Caco-2 (cell line): Measurements from ENCODE around the gene AURKAIP1. TPM values are rescaled to one million over a fixed set of nuclear protein-coding genes. Genes with fewer than 3 reads are reported as not detected.

Source experiments
- BruUV-seq: library from RNA; stranded (reverse); fragments of 400-500 nt; replicated peaks from 2 replicates; lab custom pipeline; 2021; lab: Mats Ljungman, UMichigan
- CTCF ChIA-PET: fragments of 300-600 bp; sonication (Branson Sonifier 250); formaldehyde crosslinking; loops from one replicate; lab custom pipeline; 2022; ENCODE audit warnings: antibody characterized with exemption; lab: Charles Lee
- POLR2A ChIA-PET: fragments of 300-600 bp; sonication (Branson Sonifier 250); formaldehyde crosslinking; loops from one replicate; lab custom pipeline; 2022; ENCODE audit warnings: antibody characterized with exemption; lab: Charles Lee
- DNase-seq, 2 experiments: peaks; one replicate each; pipeline versions ENCODE4 v3.0.0 to v3.0.0-alpha.2; 2020 to 2022
- H3K27me3 ChIP-seq: replicated peaks from 2 replicates; pipeline ENCODE4 v1.6.0; 2011; ENCODE audit warnings: low read length; ENCODE audit not compliant: control insufficient read depth, insufficient read depth
- H3K36me3 ChIP-seq: 2 replicates; pipeline ENCODE4 v1.5.1; 2011; ENCODE audit warnings: low read length; ENCODE audit not compliant: control insufficient read depth, insufficient read depth
- H3K4me1 ChIP-seq: fragments of 250-450 bp; sonication (Bioruptor Pico); 2 replicates; pipeline ENCODE4 v1.5.1; 2020; ENCODE audit warnings: mild to moderate bottlenecking
- H3K4me3 ChIP-seq: 2 replicates; pipeline ENCODE4 v1.5.1; 2011; ENCODE audit warnings: low read depth, mild to moderate bottlenecking, control low read depth, low read length
- H3K9me3 ChIP-seq: fragments of 250-450 bp; sonication (Bioruptor Pico); 2 replicates; pipeline ENCODE4 v1.5.1; 2020; ENCODE audit warnings: mild to moderate bottlenecking, moderate library complexity
- H3K27ac Mint-ChIP-seq: one replicate; pipeline ENCODE4 v1.8.0; 2022; ENCODE audit warnings: mixed read lengths; ENCODE audit not compliant: unreplicated experiment
- H3K27me3 Mint-ChIP-seq: one replicate; pipeline ENCODE4 v1.8.0; 2022; ENCODE audit warnings: mixed read lengths; ENCODE audit not compliant: insufficient read depth, unreplicated experiment
- H3K36me3 Mint-ChIP-seq: one replicate; pipeline ENCODE4 v1.8.0; 2022; ENCODE audit warnings: mild to moderate bottlenecking, mixed read lengths; ENCODE audit not compliant: insufficient read depth, unreplicated experiment
- H3K4me1 Mint-ChIP-seq: one replicate; pipeline ENCODE4 v1.8.0; 2022; ENCODE audit warnings: low read depth, mixed read lengths; ENCODE audit not compliant: unreplicated experiment
- H3K4me3 Mint-ChIP-seq: one replicate; pipeline ENCODE4 v1.8.0; 2022; ENCODE audit warnings: mild to moderate bottlenecking, moderate library complexity, mixed read lengths; ENCODE audit not compliant: unreplicated experiment
- H3K9me3 Mint-ChIP-seq: one replicate; pipeline ENCODE4 v1.8.0; 2022; ENCODE audit warnings: mixed read lengths; ENCODE audit not compliant: unreplicated experiment
- CTCF ChIP-seq, 2 experiments: fragments of 200-600 bp in 1 of 2; IDR thresholded peaks; 1 replicate in 1 of 2; 2 replicates in 1 of 2; pipeline versions ENCODE4 v1.5.1 to v1.8.0; 2011 to 2022; ENCODE audit warnings: antibody characterized with exemption in 1 of 2, control low read depth in 1 of 2, inconsistent platforms in 1 of 2, low read depth in 1 of 2, low read length in 1 of 2, mild to moderate bottlenecking in 1 of 2, moderate library complexity in 1 of 2; ENCODE audit not compliant: insufficient read depth in 1 of 2, severe bottlenecking in 1 of 2, unreplicated experiment in 1 of 2
- intact Hi-C: fragments of 100-400 bp; cut with micrococcal nuclease; formaldehyde crosslinking; loops from one replicate; pipeline ENCODE4 v1.10.0; 2022; ENCODE audit not compliant: unreplicated experiment
- total RNA-seq: library from RNA; stranded (reverse); gene quantifications from 2 replicates; pipeline ENCODE4 v1.2.3, GENCODE V29; 2022

Gene AURKAIP1
- total RNA-seq, 1 experiment from 2014 or later: 187 TPM

- intact Hi-C loops: no loop called here
- peaks cover 51% of the 10 kb centered on the region for H3K36me3 Mint-ChIP-seq
- H3K27me3 Mint-ChIP-seq: no peaks in the 10 kb centered on the region
- no peak for TF ChIP-seq CTCF (IDR thresholded peaks at IDR 0.05; ENCODE audit: insufficient read depth in 1 of 2, low read depth in 1 of 2, low read length in 1 of 2, severe bottlenecking in 1 of 2, unreplicated experiment in 1 of 2)
- H3K4me3 Mint-ChIP-seq: no peak overlapping the region
- H3K4me1 ChIP-seq: 0 out of 2 replicates have a peak, but pooled peaks cover 5% of the 10 kb centered on the region
- H3K36me3 ChIP-seq: no peaks in the 10 kb centered on the region
- ChIA-PET CTCF (no interaction called here), POLR2A (no interaction called here)
- H3K4me1 Mint-ChIP-seq: no peaks in the 10 kb centered on the region
- H3K27me3 ChIP-seq: no peaks in the 10 kb centered on the region
- H3K9me3 ChIP-seq: no peaks in the 10 kb centered on the region
- H3K9me3 Mint-ChIP-seq: no peaks in the 10 kb centered on the region
- H3K27ac Mint-ChIP-seq: no peak overlapping the region
- no peak for DNase-seq
- no peak overlapping the region for H3K4me3 ChIP-seq
- BruUV-seq: no TSS peak
Observed at GRCh38 chr1:1329304-1330210, 45.5 kb downstream of the AURKAIP1 start.

DNA sequence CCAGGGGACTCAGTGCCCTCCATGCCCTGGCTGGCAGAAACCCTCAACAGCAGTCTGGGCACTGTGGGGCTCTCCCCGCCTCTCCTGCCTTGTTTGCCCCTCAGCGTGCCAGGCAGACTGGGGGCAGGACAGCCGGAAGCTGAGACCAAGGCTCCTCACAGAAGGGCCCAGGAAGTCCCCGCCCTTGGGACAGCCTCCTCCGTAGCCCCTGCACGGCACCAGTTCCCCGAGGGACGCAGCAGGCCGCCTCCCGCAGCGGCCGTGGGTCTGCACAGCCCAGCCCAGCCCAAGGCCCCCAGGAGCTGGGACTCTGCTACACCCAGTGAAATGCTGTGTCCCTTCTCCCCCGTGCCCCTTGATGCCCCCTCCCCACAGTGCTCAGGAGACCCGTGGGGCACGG, 46.8 kb downstream of the AURKAIP1 start:
- H3K27ac Mint-ChIP-seq: no peak overlapping the region
- TF ChIP-seq CTCF (IDR thresholded peaks at IDR 0.05; ENCODE audit: insufficient read depth in 1 of 2, low read depth in 1 of 2, low read length in 1 of 2, severe bottlenecking in 1 of 2, unreplicated experiment in 1 of 2): no peak

DNA sequence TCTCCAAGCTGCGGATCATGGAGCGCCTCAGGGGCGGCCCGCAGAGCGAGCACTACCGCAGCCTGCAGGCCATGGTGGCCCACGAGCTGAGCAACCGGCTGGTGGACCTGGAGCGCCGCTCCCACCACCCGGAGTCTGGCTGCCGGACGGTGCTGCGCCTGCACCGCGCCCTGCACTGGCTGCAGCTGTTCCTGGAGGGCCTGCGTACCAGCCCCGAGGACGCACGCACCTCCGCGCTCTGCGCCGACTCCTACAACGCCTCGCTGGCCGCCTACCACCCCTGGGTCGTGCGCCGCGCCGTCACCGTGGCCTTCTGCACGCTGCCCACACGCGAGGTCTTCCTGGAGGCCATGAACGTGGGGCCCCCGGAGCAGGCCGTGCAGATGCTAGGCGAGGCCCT, 47.7 kb downstream of the AURKAIP1 start:
- intact Hi-C loops: no loop called here
- BruUV-seq: no TSS peak
- CTCF ChIA-PET: no interaction called here
- H3K4me1 Mint-ChIP-seq: peaks cover 7% of the 10 kb centered on the region
- peaks cover 42% of the 10 kb centered on the region for H3K36me3 Mint-ChIP-seq
- no peaks in the 10 kb centered on the region for H3K36me3 ChIP-seq
- POLR2A ChIA-PET: no interaction called here
- no peaks in the 10 kb centered on the region for H3K27me3 Mint-ChIP-seq
- H3K4me1 ChIP-seq: 0 out of 2 replicates have a peak, but pooled peaks cover 5% of the 10 kb centered on the region
- H3K27ac Mint-ChIP-seq: no peak overlapping the region
- TF ChIP-seq CTCF (IDR thresholded peaks at IDR 0.05; ENCODE audit: insufficient read depth in 1 of 2, low read depth in 1 of 2, low read length in 1 of 2, severe bottlenecking in 1 of 2, unreplicated experiment in 1 of 2): no peak
- no peak overlapping the region for H3K4me3 Mint-ChIP-seq
- DNase-seq: no peak
- no peaks in the 10 kb centered on the region for H3K9me3 Mint-ChIP-seq
- no peaks in the 10 kb centered on the region for H3K9me3 ChIP-seq
- H3K27me3 ChIP-seq: no peaks in the 10 kb centered on the region
- H3K4me3 ChIP-seq: no peak overlapping the region

More for the DNA sequence above, 46.8 kb downstream of the AURKAIP1 start:
- no peaks in the 10 kb centered on the region for H3K36me3 ChIP-seq
- no peaks in the 10 kb centered on the region for H3K9me3 Mint-ChIP-seq
- no peak overlapping the region for H3K4me3 Mint-ChIP-seq
- intact Hi-C loops: no loop called here
- no peak for DNase-seq
- H3K27me3 ChIP-seq: no peaks in the 10 kb centered on the region
- no peaks in the 10 kb centered on the region for H3K9me3 ChIP-seq
- ChIA-PET CTCF (no interaction called here), POLR2A (no interaction called here)
- no peaks in the 10 kb centered on the region for H3K27me3 Mint-ChIP-seq
- H3K36me3 Mint-ChIP-seq: peaks cover 44% of the 10 kb centered on the region
- no TSS peak for BruUV-seq
- peaks cover 6% of the 10 kb centered on the region for H3K4me1 Mint-ChIP-seq
- 0 out of 2 replicates have a peak, but pooled peaks cover 5% of the 10 kb centered on the region for H3K4me1 ChIP-seq
- no peak overlapping the region for H3K4me3 ChIP-seq
